ENCODE measurements around the gene NFYC. TPM values are rescaled to one million over a fixed set of nuclear protein-coding genes. Genes with fewer than 3 reads are reported as not detected.

NFYC gene
- total RNA-seq, 1 experiment from 2014 or later, result 61.6 TPM

DNA sequence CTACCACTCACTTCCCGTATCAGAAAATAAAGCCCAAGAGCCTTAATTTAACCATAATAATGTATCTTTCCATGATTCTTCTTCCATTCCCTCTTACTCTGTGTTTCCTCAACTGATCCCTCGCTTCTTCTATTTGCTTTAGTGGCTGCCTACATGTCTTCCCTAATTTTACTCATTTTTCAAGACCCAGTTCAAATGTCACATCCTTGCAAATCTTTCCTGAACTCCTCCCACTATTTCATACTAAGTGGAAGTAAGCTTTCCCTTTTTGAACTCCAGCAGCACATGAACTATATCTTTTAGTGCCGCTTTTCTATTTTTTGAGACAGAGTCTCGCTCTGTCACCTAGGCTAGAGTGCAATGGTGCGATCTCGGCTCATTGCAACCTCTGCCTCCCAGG is 3.8 kb upstream of the NFYC start:
- Histone ChIP-seq H3K27me3 (replicated peaks; ENCODE audit: control insufficient read depth, insufficient read depth, low read length) (no peaks in the 10 kb centered on the region), H3K4me3 (ENCODE audit: low read depth, low read length) (no peak overlapping the region), H3K9me3 (no peaks in the 10 kb centered on the region), H3K4me1 (peaks cover 4% of the 10 kb centered on the region; the same call in 1 of the 2 replicates), H3K36me3 (ENCODE audit: control insufficient read depth, insufficient read depth, low read length) (no peaks in the 10 kb centered on the region)
- no TSS peak for BruUV-seq (replicated peaks)
- Mint-ChIP-seq H3K9me3 (ENCODE audit: unreplicated experiment) (no peaks in the 10 kb centered on the region), H3K27me3 (ENCODE audit: insufficient read depth, unreplicated experiment) (no peaks in the 10 kb centered on the region), H3K4me1 (ENCODE audit: low read depth, unreplicated experiment) (peaks cover 4% of the 10 kb centered on the region), H3K36me3 (ENCODE audit: insufficient read depth, unreplicated experiment) (peaks cover 19% of the 10 kb centered on the region), H3K27ac (ENCODE audit: unreplicated experiment) (no peak overlapping the region), H3K4me3 (ENCODE audit: unreplicated experiment) (no peak overlapping the region)
- DNase-seq, result no peak
- POLR2A ChIA-PET, result no interaction called here
- intact Hi-C loops (cut with micrococcal nuclease; ENCODE audit: unreplicated experiment), result no loop called here
- TF ChIP-seq, protein P1, sequence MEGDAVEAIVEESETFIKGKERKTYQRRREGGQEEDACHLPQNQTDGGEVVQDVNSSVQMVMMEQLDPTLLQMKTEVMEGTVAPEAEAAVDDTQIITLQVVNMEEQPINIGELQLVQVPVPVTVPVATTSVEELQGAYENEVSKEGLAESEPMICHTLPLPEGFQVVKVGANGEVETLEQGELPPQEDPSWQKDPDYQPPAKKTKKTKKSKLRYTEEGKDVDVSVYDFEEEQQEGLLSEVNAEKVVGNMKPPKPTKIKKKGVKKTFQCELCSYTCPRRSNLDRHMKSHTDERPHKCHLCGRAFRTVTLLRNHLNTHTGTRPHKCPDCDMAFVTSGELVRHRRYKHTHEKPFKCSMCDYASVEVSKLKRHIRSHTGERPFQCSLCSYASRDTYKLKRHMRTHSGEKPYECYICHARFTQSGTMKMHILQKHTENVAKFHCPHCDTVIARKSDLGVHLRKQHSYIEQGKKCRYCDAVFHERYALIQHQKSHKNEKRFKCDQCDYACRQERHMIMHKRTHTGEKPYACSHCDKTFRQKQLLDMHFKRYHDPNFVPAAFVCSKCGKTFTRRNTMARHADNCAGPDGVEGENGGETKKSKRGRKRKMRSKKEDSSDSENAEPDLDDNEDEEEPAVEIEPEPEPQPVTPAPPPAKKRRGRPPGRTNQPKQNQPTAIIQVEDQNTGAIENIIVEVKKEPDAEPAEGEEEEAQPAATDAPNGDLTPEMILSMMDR (IDR thresholded peaks at IDR 0.05; ENCODE audit: insufficient read depth in 1 of 2, low read depth in 1 of 2, low read length in 1 of 2, severe bottlenecking in 1 of 2, unreplicated experiment in 1 of 2), result no peak
- CTCF ChIA-PET, result no interaction called here

- CTCF ChIA-PET, result no interaction called here
- peaks cover 16% of the 10 kb centered on the region for H3K4me1 ChIP-seq
- Mint-ChIP-seq H3K4me3 (ENCODE audit: unreplicated experiment) (no peak overlapping the region), H3K4me1 (ENCODE audit: low read depth, unreplicated experiment) (peaks cover 5% of the 10 kb centered on the region), H3K36me3 (ENCODE audit: insufficient read depth, unreplicated experiment) (peaks cover 19% of the 10 kb centered on the region), H3K9me3 (ENCODE audit: unreplicated experiment) (no peaks in the 10 kb centered on the region), H3K27ac (ENCODE audit: unreplicated experiment) (no peak overlapping the region), H3K27me3 (ENCODE audit: insufficient read depth, unreplicated experiment) (no peaks in the 10 kb centered on the region)
- H3K27me3 ChIP-seq (replicated peaks; ENCODE audit: control insufficient read depth, insufficient read depth, low read length), result no peaks in the 10 kb centered on the region
- no peaks in the 10 kb centered on the region for H3K9me3 ChIP-seq
- H3K36me3 ChIP-seq (ENCODE audit: control insufficient read depth, insufficient read depth, low read length), result no peaks in the 10 kb centered on the region
- POLR2A ChIA-PET, result no interaction called here
- BruUV-seq (replicated peaks), result no TSS peak
- DNase-seq, result no peak
- intact Hi-C loops (cut with micrococcal nuclease; ENCODE audit: unreplicated experiment), result no loop called here
- TF ChIP-seq, protein P1 (IDR thresholded peaks at IDR 0.05; ENCODE audit: insufficient read depth in 1 of 2, low read depth in 1 of 2, low read length in 1 of 2, severe bottlenecking in 1 of 2, unreplicated experiment in 1 of 2), result no peak
- H3K4me3 ChIP-seq (ENCODE audit: low read depth, low read length), result no peak overlapping the region
Observed at GRCh38 chr1:40689737-40690136, 1.8 kb upstream of the NFYC start.

- Mint-ChIP-seq H3K4me3 (ENCODE audit: unreplicated experiment) (peak overlapping the region; percentile 86), H3K4me1 (ENCODE audit: low read depth, unreplicated experiment) (peaks cover 5% of the 10 kb centered on the region), H3K27ac (ENCODE audit: unreplicated experiment) (peak overlapping the region; percentile 98), H3K27me3 (ENCODE audit: insufficient read depth, unreplicated experiment) (no peaks in the 10 kb centered on the region), H3K9me3 (ENCODE audit: unreplicated experiment) (no peaks in the 10 kb centered on the region), H3K36me3 (ENCODE audit: insufficient read depth, unreplicated experiment) (peaks cover 19% of the 10 kb centered on the region)
- H3K36me3 ChIP-seq (ENCODE audit: control insufficient read depth, insufficient read depth, low read length), result no peaks in the 10 kb centered on the region
- peak overlapping the region; percentile 88 for H3K4me3 ChIP-seq (ENCODE audit: low read depth, low read length)
- ChIA-PET CTCF (no interaction called here), POLR2A (interaction anchor here (0.5 to 2.1 kb wide), 11 partner anchors 19 to 289 kb away, joined by 3 to 14 read pairs (median 5); partner anchors contain the start of genes CITED4, CTPS1 and ZNF684)
- intact Hi-C loops (cut with micrococcal nuclease; ENCODE audit: unreplicated experiment), result no loop called here
- H3K9me3 ChIP-seq, result no peaks in the 10 kb centered on the region
- TF ChIP-seq, protein P1 (IDR thresholded peaks at IDR 0.05; ENCODE audit: insufficient read depth in 1 of 2, low read depth in 1 of 2, low read length in 1 of 2, severe bottlenecking in 1 of 2, unreplicated experiment in 1 of 2), result no peak
- H3K4me1 ChIP-seq, result peaks cover 16% of the 10 kb centered on the region
- BruUV-seq (replicated peaks), result TSS peak; percentile 67
- DNase-seq, result no peak
- H3K27me3 ChIP-seq (replicated peaks; ENCODE audit: control insufficient read depth, insufficient read depth, low read length), result no peaks in the 10 kb centered on the region
Observed at GRCh38 chr1:40690771-40691537, 550 bp upstream of the NFYC start.

Measured in Caco-2 (cell line).